SK-N-SH (cell line): ENCODE data around the gene CREB3L4. TPM values are rescaled to one million over a fixed set of nuclear protein-coding genes. Genes with fewer than 3 reads are reported as not detected.

Experiments
- CTCF ChIA-PET: fragments of 300-600, 350-600 bp; formaldehyde crosslinking; extraction: SDS; loops from one replicate; lab custom pipeline; 2021; lab: Yijun Ruan, JAX
- POLR2A ChIA-PET: fragments of 350-600 bp; sonication (Branson Sonifier 250); formaldehyde crosslinking; extraction: SDS; loops from one replicate; lab custom pipeline; 2020; ENCODE audit warnings: antibody characterized with exemption, inconsistent platforms; lab: Yijun Ruan, JAX
- DNase-seq: peaks from one replicate; pipeline ENCODE4 v3.0.0; 2012
- H2AFZ ChIP-seq: fragments of 200-600 bp; sonication (generic); 2 replicates; pipeline ENCODE4 v1.8.1; 2016; ENCODE audit warnings: antibody characterized with exemption, mild to moderate bottlenecking, low read depth
- H3F3A ChIP-seq: fragments of 200-600 bp; sonication (generic); replicated peaks from 2 replicates; pipeline ENCODE3; 2016; ENCODE audit warnings: antibody characterized with exemption, mild to moderate bottlenecking; ENCODE audit not compliant: insufficient read depth
- H3K27ac ChIP-seq, 2 experiments: fragments of 200-500 bp in 1 of 2; fragments of 200-600 bp in 1 of 2; sonication (Bioruptor generic) in 1 of 2; sonication (generic), shearing (Covaris generic) in 1 of 2; 2 replicates each; pipeline versions ENCODE4 v1.5.1 to v1.6.1; 2014 to 2016; ENCODE audit warnings: low read depth in 2 of 2, inconsistent platforms in 1 of 2, low read length in 1 of 2, mild to moderate bottlenecking in 1 of 2, mixed read lengths in 1 of 2
- H3K27me3 ChIP-seq: fragments of 200-600 bp; sonication (generic), shearing (Covaris generic); 2 replicates; pipeline ENCODE4 v1.6.1; 2016; ENCODE audit warnings: mixed run types; ENCODE audit not compliant: insufficient read depth
- H3K36me3 ChIP-seq, 2 experiments: fragments of 200-500 bp in 1 of 2; fragments of 200-600 bp in 1 of 2; sonication (Bioruptor generic) in 1 of 2; sonication (generic) in 1 of 2; replicated peaks in 1 of 2; 2 replicates each; pipeline versions ENCODE3 to v1.5.1; 2014 to 2016; ENCODE audit warnings: low read length in 1 of 2, mild to moderate bottlenecking in 1 of 2; ENCODE audit not compliant: insufficient read depth in 2 of 2, control insufficient read depth in 1 of 2
- H3K4me1 ChIP-seq, 2 experiments: fragments of 200-500 bp in 1 of 2; fragments of 200-600 bp in 1 of 2; sonication (Bioruptor generic) in 1 of 2; sonication (generic), shearing (Covaris generic) in 1 of 2; 2 replicates each; pipeline versions ENCODE4 v1.5.1 to v1.6.1; 2014 to 2016; ENCODE audit warnings: low read depth in 1 of 2, low read length in 1 of 2, mixed run types in 1 of 2; ENCODE audit not compliant: insufficient read depth in 2 of 2, control insufficient read depth in 1 of 2
- H3K4me2 ChIP-seq: fragments of 200-600 bp; sonication (generic), shearing (Covaris generic); 2 replicates; pipeline ENCODE4 v1.6.1; 2017; ENCODE audit warnings: mixed run types
- H3K4me3 ChIP-seq, 2 experiments: fragments of 200-500 bp in 1 of 2; fragments of 200-600 bp in 1 of 2; sonication (Bioruptor generic) in 1 of 2; sonication (generic), shearing (Covaris generic) in 1 of 2; 2 replicates each; pipeline versions ENCODE4 v1.5.1 to v1.8.1; 2014 to 2016; ENCODE audit warnings: low read depth in 2 of 2, inconsistent platforms in 1 of 2, low read length in 1 of 2, mild to moderate bottlenecking in 1 of 2, mixed read lengths in 1 of 2, moderate library complexity in 1 of 2
- H3K79me2 ChIP-seq: fragments of 200-600 bp; sonication (generic); 2 replicates; pipeline ENCODE4 v1.8.1; 2017; ENCODE audit warnings: mild to moderate bottlenecking; ENCODE audit not compliant: insufficient read depth
- H3K9ac ChIP-seq: fragments of 200-600 bp; sonication (generic); 2 replicates; pipeline ENCODE4 v1.6.1; 2017; ENCODE audit warnings: mixed run types
- H3K9me2 ChIP-seq: fragments of 200-600 bp; sonication (generic); 2 replicates; pipeline ENCODE4 v1.6.1; 2017; ENCODE audit warnings: mixed run types
- H3K9me3 ChIP-seq: fragments of 200-600 bp; sonication (generic); 2 replicates; pipeline ENCODE4 v1.6.1; 2017; ENCODE audit warnings: mixed run types, mild to moderate bottlenecking, moderate library complexity
- H4K20me1 ChIP-seq: fragments of 200-600 bp; sonication (generic); 2 replicates; pipeline ENCODE4 v1.6.1; 2017; ENCODE audit warnings: mild to moderate bottlenecking, mixed run types; ENCODE audit not compliant: insufficient read depth
- CHD2 ChIP-seq: fragments of 150-350 bp; IDR thresholded peaks from 2 replicates; pipeline ENCODE4 v1.6.1; 2018; ENCODE audit warnings: low read length; ENCODE audit not compliant: partially characterized antibody
- ELF1 ChIP-seq: IDR thresholded peaks from 2 replicates; pipeline ENCODE4 v1.4.0; 2012
- FOSL2 ChIP-seq: IDR thresholded peaks from 2 replicates; pipeline ENCODE4 v1.4.0; 2012; ENCODE audit warnings: low read depth, mild to moderate bottlenecking, moderate library complexity, borderline replicate concordance
- FOXM1 ChIP-seq: IDR thresholded peaks from 2 replicates; pipeline ENCODE4 v1.4.0; 2012; ENCODE audit warnings: low read depth, mild to moderate bottlenecking
- GABPA ChIP-seq: IDR thresholded peaks from 2 replicates; pipeline ENCODE4 v1.4.0; 2012; ENCODE audit warnings: low read depth, mild to moderate bottlenecking
- JUND ChIP-seq: IDR thresholded peaks from 2 replicates; pipeline ENCODE4 v1.4.0; 2012
- MEF2A ChIP-seq: IDR thresholded peaks from 2 replicates; pipeline ENCODE4 v1.4.0; 2012; ENCODE audit warnings: low read depth, borderline replicate concordance
- MXI1 ChIP-seq: IDR thresholded peaks from 2 replicates; pipeline ENCODE4 v1.6.1; 2012; ENCODE audit warnings: mild to moderate bottlenecking, low read depth, low read length, improper control_type of control experiment
- NFIC ChIP-seq: IDR thresholded peaks from 2 replicates; pipeline ENCODE4 v1.4.0; 2012; ENCODE audit warnings: borderline replicate concordance
- NRF1 ChIP-seq: IDR thresholded peaks from 2 replicates; pipeline ENCODE4 v1.6.1; 2012; ENCODE audit warnings: low read depth, mild to moderate bottlenecking, low read length
- POLR2AphosphoS5 ChIP-seq: IDR thresholded peaks from 2 replicates; pipeline ENCODE4 v1.6.1; 2012; ENCODE audit warnings: low read depth, low read length
- RCOR1 ChIP-seq: fragments of 150-350 bp; IDR thresholded peaks from 2 replicates; pipeline ENCODE4 v1.6.1; 2017; ENCODE audit warnings: antibody characterized with exemption, low read length
- RXRA ChIP-seq: IDR thresholded peaks from 2 replicates; pipeline ENCODE4 v1.4.0; 2012; ENCODE audit warnings: low read depth, mild to moderate bottlenecking, borderline replicate concordance
- SIN3A ChIP-seq: IDR thresholded peaks from 2 replicates; pipeline ENCODE4 v1.6.1; 2012; ENCODE audit warnings: low read depth, mild to moderate bottlenecking, low read length, moderate library complexity, borderline replicate concordance
- TAF1 ChIP-seq: IDR thresholded peaks from 2 replicates; pipeline ENCODE4 v1.6.1; 2012; ENCODE audit warnings: low read depth, mild to moderate bottlenecking, low read length, moderate library complexity, borderline replicate concordance
- TCF12 ChIP-seq: IDR thresholded peaks from 2 replicates; pipeline ENCODE4 v1.4.0; 2012
- YY1 ChIP-seq: IDR thresholded peaks from 2 replicates; pipeline ENCODE4 v1.4.0; 2012; ENCODE audit warnings: low read depth, mild to moderate bottlenecking
- WGBS: methylation state at CpG from one replicate; pipeline ENCODE4 v1.1.6; 2017; ENCODE audit warnings: low lambda C conversion rate; 5-methylcytosine and 5-hydroxymethylcytosine counted together
- polyA plus RNA-seq, 3 experiments: library from polyadenylated mRNA; depleted of rRNA; stranded (reverse); fragments of >200 nt; gene quantifications; 2 replicates each; pipeline ENCODE4 v1.2.3, GENCODE V29; 2012
- TF ChIP-seq, protein P1 (sequence below): IDR thresholded peaks from 2 replicates; pipeline ENCODE4 v1.4.0; 2012; ENCODE audit warnings: low read depth, borderline replicate concordance
- TF ChIP-seq, protein P2 (sequence below): IDR thresholded peaks from 2 replicates; pipeline ENCODE4 v1.4.0; 2012; ENCODE audit warnings: low read depth
- TF ChIP-seq, protein P3 (sequence below): IDR thresholded peaks from 2 replicates; pipeline ENCODE4; 2012
- TF ChIP-seq, protein P4 (sequence below): fragments of 200-600 bp; sonication (generic); IDR thresholded peaks from 2 replicates; pipeline ENCODE4 v1.6.1; 2017; ENCODE audit warnings: antibody characterized with exemption, mild to moderate bottlenecking, moderate library complexity

Gene CREB3L4
- polyA plus RNA-seq, 1 of the 3 experiments (the other 2 are of a cell fraction) = 12.8 TPM

DNA sequence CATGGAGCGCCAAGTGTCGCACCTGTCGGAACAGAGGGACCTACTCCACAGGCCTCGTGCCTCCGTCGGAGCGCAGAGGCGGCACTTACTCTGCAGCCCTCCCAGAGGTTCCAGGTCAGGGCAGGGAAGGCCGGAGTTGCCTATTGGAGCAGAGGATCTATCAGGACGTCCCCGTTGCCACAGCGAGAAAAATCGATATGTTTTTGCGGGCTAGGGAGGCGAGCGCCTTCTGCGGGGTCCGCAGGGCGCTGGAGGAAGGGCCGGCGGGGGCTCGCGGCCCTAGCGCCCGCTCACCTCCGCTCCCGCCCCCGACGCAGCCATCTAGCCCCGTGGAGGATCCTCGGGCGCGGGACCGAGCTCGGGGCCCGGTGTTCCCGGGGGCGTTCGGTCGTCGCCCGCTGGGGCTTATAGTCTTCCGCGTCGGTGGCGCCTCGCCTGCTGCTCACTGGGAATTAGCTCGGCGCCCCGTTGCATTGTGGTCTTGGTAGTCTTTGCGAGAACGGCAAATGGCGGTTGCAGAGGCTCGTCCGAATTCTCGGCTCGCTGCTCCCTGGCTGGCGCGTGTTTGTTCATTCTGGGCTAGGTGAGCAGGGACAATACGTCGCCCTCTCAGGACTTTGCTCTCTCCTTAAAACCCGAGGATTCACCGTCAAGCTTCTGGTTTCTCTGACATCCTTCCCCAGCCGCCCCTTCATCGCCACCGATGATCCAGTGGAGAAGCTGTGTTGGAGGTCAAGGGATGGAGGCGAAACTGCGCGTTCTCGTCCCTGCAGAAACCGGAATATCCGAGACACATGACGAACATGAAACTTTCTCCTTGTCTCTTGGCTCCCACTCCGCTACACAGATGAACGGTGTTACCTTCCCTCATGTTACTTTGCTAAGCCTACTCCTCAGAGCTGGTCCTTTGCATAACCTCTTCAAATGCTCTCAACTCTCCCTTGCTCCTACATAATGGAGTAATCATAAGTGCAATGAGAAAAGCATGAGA is 9.8 kb downstream of the CREB3L4 start, which contains the start of gene JTB:
JTB (minus strand) TSS at position 425 of the 991 bp plus-strand sequence; CDS start at position 3, 422 bp downstream.
- peak within 1 kb of the TSS; percentile 82 for H2AFZ ChIP-seq
- POLR2A ChIA-PET = interaction anchor here (0.7 to 6.6 kb wide), 8 partner anchors 9 to 1119 kb away, joined by 3 to 69 read pairs (median 6); partner anchors contain the start of genes CREB3L4, RAB13, RPS27 and SLC39A1
- no peaks in the 10 kb centered on the region for H3K9me3 ChIP-seq
- TF ChIP-seq, protein P1, sequence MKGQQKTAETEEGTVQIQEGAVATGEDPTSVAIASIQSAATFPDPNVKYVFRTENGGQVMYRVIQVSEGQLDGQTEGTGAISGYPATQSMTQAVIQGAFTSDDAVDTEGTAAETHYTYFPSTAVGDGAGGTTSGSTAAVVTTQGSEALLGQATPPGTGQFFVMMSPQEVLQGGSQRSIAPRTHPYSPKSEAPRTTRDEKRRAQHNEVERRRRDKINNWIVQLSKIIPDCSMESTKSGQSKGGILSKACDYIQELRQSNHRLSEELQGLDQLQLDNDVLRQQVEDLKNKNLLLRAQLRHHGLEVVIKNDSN = 0 out of 2 replicates have a peak, but pooled peaks have one; percentile 38
- TF ChIP-seq POLR2AphosphoS5 (peak; percentile 64), TAF1 (peak; percentile 82), YY1 (peak; percentile 91), JUND (no peak), GABPA (peak; percentile 21; the same call in 1 of the 2 replicates), MXI1 (peak; percentile 35; the same call in 1 of the 2 replicates), MEF2A (no peak), CHD2 (peak; percentile 38), ELF1 (peak; percentile 89), SIN3A (0 out of 2 replicates have a peak, but pooled peaks have one; percentile 47)
- TF ChIP-seq, all 33 proteins: peak for 9
- Histone ChIP-seq H3K27ac (peak within 1 kb of the TSS; percentile 63 to 91; a peak in 3 of 4 replicates), H3F3A (peaks cover 21% of the 10 kb centered on the region), H3K9me2 (no peaks in the 10 kb centered on the region), H3K4me3 (peak within 1 kb of the TSS; percentile 92 to 95), H3K4me2 (peak within 1 kb of the TSS; percentile 96), H3K27me3 (no peaks in the 10 kb centered on the region), H4K20me1 (no peaks in the 10 kb centered on the region), H3K4me1 (peaks cover 5 to 16% of the 10 kb centered on the region in 2 experiments; a peak in 2 of 4 replicates), H3K36me3 (peaks cover 32 to 41% of the 10 kb centered on the region in 2 experiments), H3K79me2 (peaks cover 26% of the 10 kb centered on the region), H3K9ac (peak within 1 kb of the TSS; percentile 83)
- CTCF ChIA-PET = interaction anchor here (0.6 to 8.9 kb wide), 13 partner anchors 8 to 457 kb away, joined by 3 to 68 read pairs (median 4); partner anchors contain the start of genes CREB3L4, DENND4B, RAB13 and SLC39A1
- 1% methylated on average over 56 of the region's 75 CpGs for WGBS
- peak; percentile 89 for DNase-seq

DNA sequence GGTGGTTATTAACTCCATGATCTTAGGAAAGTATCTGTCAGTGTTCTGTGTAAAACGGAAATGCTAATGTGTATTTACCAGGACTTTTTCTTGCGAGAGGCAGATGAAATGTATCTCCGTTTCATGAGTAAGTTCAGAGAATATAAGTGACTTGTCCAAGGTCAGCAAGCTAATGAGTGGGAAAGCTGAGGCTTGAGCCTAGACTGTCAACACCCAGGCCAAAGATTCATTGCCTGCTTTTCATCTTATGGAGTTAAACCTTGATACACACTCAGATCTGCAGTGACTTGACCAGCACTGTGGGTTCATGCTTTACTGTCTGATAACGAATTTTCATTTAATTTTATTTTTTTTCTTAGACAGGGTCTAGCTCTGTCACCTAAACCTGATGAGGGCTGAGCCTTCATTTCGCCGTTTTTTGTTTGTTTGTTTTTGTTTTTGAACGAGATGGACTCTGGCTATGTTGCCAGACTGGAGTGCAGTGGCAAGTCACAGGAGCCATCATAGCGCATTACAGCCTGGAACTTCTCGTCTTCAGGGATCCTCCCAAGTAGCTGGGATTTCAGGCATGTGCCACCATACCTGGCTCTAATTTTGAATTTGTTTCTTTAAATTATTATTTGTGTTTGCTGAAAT is 10.7 kb downstream of the CREB3L4 start:
- Histone ChIP-seq H3K27me3 (no peaks in the 10 kb centered on the region), H3K27ac (peak overlapping the region; percentile 63 to 91; a peak in 3 of 4 replicates), H2AFZ (no peak overlapping the region), H3K9me2 (no peaks in the 10 kb centered on the region), H3K4me3 (peak overlapping the region; percentile 92 to 95), H3K4me1 (peaks cover 5 to 16% of the 10 kb centered on the region in 2 experiments; a peak in 2 of 4 replicates), H4K20me1 (no peaks in the 10 kb centered on the region), H3K4me2 (peak overlapping the region; percentile 96), H3K36me3 (peaks cover 34 to 49% of the 10 kb centered on the region in 2 experiments), H3K9me3 (no peaks in the 10 kb centered on the region), H3K9ac (peak overlapping the region; percentile 83; the same call in 1 of the 2 replicates), H3F3A (peaks cover 21% of the 10 kb centered on the region), H3K79me2 (peaks cover 26% of the 10 kb centered on the region)
- 82% methylated on average over 9 of the region's 9 CpGs for WGBS
- DNase-seq = no peak
- POLR2A ChIA-PET = interaction anchor here (0.8 to 6.6 kb wide), 7 partner anchors 8 to 195 kb away, joined by 3 to 69 read pairs (median 7); partner anchors contain the start of genes CREB3L4, RAB13, RPS27 and SLC39A1
- CTCF ChIA-PET = interaction anchor here (0.8 to 8.9 kb wide), 9 partner anchors 7 to 181 kb away, joined by 3 to 68 read pairs (median 7); partner anchors contain the start of genes CREB3L4, DENND4B, RAB13 and SLC39A1
- no peak for TF ChIP-seq FOXM1
- TF ChIP-seq, protein P2, sequence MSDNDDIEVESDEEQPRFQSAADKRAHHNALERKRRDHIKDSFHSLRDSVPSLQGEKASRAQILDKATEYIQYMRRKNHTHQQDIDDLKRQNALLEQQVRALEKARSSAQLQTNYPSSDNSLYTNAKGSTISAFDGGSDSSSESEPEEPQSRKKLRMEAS = no peak
- no peak for TF ChIP-seq RCOR1
- TF ChIP-seq FOSL2 = no peak
- TF ChIP-seq, protein P3, sequence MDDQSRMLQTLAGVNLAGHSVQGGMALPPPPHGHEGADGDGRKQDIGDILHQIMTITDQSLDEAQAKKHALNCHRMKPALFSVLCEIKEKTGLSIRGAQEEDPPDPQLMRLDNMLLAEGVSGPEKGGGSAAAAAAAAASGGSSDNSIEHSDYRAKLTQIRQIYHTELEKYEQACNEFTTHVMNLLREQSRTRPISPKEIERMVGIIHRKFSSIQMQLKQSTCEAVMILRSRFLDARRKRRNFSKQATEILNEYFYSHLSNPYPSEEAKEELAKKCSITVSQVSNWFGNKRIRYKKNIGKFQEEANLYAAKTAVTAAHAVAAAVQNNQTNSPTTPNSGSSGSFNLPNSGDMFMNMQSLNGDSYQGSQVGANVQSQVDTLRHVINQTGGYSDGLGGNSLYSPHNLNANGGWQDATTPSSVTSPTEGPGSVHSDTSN = no peak
- TF ChIP-seq NRF1 = no peak
- TF ChIP-seq NFIC = no peak
- no peak for TF ChIP-seq TCF12
- TF ChIP-seq, protein P1 = no peak
- TF ChIP-seq, protein P4, sequence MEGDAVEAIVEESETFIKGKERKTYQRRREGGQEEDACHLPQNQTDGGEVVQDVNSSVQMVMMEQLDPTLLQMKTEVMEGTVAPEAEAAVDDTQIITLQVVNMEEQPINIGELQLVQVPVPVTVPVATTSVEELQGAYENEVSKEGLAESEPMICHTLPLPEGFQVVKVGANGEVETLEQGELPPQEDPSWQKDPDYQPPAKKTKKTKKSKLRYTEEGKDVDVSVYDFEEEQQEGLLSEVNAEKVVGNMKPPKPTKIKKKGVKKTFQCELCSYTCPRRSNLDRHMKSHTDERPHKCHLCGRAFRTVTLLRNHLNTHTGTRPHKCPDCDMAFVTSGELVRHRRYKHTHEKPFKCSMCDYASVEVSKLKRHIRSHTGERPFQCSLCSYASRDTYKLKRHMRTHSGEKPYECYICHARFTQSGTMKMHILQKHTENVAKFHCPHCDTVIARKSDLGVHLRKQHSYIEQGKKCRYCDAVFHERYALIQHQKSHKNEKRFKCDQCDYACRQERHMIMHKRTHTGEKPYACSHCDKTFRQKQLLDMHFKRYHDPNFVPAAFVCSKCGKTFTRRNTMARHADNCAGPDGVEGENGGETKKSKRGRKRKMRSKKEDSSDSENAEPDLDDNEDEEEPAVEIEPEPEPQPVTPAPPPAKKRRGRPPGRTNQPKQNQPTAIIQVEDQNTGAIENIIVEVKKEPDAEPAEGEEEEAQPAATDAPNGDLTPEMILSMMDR = no peak
- no peak for TF ChIP-seq RXRA
